Measurements from ENCODE around the gene OSTN.

OSTN gene

GRCh38 chr3:191313296-191313695, 114.3 kb downstream of the OSTN start:
- DNase-seq (ENCODE audit: low read depth in 2 of 2) = no peak

DNA sequence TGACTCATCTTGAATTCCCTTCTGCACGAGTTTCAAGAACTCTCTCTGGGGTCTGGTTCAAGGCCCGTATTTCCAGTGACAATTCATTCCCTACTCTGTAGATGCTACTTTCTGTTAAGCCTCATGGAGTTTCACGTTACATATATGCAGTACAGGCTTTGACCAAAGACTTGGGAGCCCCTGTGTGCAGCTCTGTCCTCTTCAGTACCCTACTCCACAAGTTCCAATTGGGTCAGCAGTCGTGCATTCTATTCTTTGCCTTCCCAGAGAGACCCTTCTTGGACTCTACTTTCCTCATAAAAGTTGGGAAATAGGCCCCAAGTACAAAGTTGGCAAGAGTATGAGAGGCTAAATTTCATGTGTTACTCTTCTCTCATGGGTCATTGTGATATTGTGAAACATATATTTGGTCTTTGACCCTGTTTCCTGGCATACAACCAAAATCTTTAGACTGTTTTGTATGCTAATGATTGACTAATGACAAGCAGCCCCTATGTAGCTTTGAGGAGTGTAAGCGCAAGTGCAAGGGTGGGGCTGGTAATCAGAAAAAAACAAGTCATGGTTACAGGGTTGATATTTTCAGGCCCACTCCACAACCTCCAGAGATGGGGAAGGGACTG, 115.2 kb downstream of the OSTN start:
- DNase-seq (ENCODE audit: low read depth in 2 of 2) = no peak
